IPS-NIHi7 (cell line): Measurements from ENCODE around the gene DNAJB13.
A peak's percentile ranks its signal among the peaks of the same experiment; 100 is the strongest.
"Not testable (repeated sequence)": the region's sequence is repeated elsewhere in the genome, so short reads cannot be mapped to it uniquely, and the experiment has no call there.

Experiments
- DNase-seq: peaks from one replicate; pipeline ENCODE4 v3.0.0; 2012; ENCODE audit warnings: mixed read lengths; ENCODE audit errors: extremely low spot score

DNAJB13 gene

DNA sequence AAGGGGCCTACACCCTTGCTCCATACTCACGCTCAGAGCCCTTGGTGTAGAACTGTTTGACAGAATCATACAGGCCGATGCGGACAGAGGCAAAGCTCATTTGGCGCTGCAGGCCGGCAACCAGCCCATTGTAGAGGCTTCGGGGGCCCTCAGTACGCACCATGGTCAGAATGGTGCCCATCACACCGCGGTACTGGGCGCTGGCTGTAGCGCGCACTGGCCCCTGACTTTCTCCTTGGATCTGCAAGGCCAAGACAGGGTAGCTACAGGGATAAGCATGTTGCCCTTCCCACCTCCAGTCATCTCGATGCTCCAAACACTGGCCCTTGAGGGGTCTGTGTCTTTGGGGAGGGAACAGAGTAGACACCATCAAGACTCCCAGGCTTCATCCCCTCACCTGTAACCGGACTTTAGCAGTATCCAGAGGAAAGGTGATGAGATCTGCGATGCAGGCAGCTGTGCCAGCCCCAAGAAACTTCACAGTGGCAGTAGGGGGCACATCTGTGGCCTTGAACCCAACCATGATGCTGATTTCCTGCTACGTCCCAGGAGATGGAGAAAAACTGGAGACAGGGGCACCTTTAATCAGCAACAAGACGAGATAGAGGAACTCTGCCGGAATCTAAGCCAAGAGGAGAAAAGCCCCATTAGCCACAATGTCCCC lies 27.2 kb downstream of the DNAJB13 start:
- DNase-seq: no peak

DNA sequence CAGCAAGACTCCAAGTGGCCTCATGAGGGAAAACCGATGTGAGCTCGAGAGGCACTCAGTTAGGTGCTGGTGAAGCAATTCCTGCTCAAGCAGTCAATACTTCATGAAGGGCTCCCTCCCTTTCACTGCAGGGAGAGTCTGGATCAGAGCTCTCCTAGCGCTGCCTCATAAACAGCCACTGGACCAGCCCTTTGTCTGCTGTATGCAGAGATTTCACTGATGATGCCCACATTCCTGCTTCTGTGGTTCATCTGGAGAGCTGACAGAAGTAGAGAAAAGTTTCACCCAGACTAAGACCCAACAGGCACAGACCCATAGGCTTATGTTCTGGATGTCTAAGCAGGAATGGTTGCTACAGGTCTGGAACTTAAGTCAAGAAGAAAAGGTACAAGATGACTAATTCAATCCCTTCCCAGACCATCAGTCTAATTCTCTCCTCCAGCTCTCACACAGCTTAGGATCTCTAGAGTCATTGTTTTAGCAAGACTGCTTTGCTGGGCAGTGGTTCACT lies 27.8 kb downstream of the DNAJB13 start:
- no peak for DNase-seq

DNA sequence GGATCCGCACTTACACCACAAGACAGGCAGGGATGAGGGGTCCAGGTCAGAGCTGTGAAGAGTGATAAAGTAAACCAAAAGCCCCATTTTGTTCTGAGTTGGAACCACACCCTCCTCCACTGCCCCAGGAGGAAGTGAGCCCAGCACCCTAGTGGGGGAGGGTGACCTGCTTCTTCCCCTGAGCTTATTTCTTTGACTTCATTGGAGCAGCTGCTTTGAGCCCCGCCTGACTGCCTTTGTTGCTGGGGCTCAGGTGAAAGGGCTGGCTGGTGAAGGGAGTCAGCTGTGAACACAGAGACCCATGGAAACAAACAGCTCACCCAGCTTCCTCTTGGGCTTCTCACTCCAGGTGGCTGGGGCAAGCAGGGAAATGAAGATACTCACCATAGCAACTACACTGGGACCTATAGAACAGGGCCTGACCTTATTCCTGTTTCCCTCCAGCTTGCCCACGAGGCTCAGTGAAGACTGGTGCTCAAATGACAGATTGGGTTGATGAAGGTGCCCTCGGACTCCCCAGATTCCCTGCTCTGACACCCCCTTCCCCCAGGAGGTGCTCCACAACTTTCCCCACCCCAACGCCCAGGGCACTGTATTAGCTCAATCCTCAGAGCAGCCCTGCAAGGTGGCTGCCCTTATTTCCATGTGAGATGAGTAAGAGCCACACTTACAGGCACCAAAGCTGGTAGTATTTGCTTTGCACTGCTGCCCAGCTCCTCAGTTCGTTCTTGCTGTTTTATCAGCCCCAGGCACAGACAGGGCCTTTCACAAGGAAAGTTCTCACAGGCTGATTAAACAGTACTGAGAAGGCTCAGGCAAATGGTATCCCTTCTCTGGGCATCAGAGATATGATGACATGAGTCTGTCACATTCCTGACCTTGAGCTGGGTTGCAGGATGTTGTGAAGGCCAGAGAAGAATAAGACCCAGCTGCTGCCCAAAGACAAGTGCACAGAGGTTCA lies 29.5 kb downstream of the DNAJB13 start:
- no peak for DNase-seq

DNA sequence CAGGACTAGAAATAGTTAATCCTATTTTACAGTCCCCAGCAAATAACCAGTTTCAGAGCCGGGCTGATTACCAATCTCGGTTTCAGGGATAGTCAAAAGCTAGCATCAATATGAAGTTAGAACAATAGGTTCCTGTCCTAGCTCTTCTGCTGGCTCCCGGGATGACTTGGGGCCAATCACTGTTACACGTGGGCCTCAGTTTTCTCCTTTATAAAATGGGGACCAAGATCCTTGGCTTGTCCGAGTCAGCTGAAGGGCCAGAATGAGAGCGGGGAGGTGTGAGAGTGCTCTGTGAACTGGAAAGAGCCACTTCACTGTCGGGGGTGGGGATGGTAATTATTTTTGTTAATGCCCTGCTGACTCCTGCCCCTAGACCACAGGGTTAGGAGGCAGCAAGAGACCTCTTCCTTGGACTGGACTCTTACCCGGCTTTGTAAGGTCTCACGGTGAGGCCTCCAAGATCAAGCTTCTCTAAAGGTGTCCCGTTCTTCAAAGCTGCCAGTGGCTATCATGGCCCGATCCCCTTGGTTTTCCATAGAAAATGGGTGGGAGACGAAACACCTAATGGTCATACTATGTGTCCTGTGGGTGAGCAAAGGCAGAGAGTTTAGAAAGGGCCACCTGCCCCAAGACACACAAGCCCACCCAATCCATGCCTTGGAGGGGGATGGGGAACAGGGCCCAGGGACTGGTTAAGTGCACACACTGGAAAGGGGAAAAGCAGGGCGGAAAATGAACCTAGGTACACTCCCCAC lies 30.4 kb downstream of the DNAJB13 start:
- no peak for DNase-seq

DNA sequence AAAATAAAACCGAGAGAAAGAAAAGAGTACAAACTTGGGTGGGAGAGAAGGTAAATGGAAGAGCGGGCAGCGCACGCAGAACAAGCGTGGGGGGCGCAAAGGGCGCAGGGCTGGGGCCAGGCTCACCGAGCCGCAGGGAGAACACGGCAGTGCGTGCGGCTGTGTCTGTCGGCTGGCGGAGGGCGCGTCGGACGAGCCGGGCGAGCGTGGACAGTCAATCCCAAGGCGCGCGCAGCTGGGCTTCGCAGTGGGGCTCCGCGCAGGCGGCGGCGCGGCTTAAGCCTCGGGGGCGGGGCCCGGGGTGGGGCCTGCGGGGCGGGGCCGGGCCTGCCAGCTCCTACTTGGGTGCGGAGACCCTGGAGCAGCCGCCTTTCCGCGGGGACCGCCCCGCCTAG lies 31.8 kb downstream of the DNAJB13 start, which contains the start of gene UCP2:
Gene UCP2, minus strand, starts transcription at position 249 of the 395 bp plus-strand sequence. CDS start 4,465 bp downstream, outside the sequence.
- DNase-seq: peak; percentile 88

DNA sequence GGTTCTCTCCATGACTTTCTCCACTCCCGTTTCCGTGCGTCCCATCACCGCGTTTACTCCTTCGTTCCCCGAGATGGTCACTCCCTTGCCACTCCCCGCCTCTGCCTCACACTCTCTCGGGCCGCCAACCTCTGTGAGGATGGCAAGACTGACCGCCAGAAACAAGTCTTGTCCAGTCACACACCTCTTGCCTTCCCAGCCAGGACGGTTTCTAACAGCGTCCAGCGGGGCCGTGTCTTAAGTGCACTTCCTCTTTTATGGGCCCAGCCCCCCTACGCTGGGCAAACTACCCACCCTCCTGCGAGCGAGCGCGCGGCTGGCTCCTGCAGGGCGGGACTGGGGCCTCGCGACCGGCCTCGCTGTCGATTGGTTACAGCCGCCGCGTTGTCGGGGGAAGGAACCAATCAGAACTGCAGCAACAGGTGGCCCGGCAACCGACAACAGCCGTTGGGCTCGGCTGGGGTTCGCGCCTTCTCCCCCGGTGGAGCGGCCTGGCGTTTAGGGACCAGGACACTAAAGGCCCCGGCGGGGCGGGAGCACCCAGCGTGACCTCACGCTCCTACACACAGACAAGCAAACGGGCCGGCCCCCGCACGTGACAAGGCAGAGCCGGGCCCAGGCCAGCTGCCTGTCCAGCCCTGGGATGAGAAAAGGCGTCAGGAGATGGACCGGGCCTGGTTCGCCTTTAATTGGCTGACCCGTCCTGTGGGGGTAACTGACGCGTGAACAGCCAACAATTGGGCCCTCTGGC lies 32.3 kb downstream of the DNAJB13 start:
- DNase-seq: peak; percentile 99

DNA sequence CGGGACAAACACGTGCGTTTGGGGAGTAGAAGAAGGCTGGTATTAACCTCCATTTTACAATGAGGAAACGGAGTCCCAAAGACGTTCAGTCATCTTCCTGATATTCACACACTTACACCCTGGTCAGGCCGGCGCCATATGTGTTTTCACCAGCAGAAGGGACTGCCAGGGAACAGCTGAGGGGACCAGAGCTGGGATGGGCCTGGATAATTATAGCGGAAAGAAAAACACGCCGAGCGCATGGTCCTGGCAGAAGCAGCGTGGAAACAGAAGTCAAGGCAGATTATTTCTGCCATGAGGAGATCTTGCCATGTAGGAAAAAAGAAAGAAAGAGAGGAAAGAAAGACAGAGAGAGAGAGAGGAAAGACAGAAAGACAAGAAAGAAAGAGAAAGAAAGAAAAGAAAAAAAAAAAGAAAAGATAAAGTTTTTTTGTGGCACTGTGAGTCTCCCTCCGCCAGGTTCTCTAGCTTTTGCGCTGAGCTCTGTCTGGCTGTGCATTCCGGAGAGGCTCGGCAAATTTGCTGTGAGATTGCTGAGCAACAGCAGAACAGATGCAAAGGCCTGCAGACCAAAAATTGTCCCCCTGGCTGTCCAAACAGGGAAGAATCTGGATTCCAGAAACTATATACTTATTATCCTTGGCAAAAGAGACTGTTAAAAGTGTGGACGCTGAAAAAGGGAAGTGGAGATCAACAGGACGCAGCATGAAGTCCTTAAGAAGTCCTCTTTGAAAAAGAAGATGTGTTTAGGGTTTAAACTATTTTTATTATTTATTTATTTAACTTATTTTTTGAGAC lies 33.1 kb downstream of the DNAJB13 start:
- no peak for DNase-seq

DNA sequence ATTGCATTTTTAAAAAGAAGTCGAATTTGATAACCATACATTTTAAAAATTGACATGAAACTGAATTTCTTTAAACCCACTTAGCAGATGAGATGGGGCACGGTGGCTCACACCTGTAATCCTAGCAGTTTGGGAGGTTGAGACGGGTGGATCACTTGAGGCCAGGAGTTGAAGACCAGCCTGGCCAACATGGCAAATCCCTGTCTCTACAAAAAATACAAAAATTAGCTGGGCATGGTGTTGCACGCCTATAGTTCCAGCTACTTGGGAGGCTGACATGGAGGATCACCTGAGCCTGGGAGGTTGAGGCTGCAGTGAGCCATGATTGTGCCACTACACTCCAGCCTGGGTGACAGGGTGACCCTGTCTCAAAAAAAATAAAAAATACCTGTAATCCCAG lies 34.8 kb downstream of the DNAJB13 start:
- DNase-seq: not testable (repeated sequence)

DNA sequence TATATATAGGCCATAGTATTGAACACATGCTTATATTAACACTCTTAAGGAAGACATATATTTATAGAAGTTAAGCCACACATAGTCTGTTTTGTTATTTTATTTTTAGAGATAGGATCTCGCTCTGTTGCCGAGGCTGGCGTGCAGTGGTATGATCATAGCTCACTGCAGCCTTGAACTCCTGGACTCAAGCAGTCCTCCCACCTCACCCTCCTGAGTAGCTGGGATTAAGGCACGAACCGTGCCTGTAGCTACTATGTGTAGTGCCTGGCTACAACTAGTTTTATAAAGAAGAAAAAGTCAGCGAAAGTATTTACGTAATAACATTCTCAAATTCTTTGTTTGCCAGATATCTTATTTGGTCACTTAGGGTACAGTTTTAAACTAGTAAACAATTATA lies 37.4 kb downstream of the DNAJB13 start:
- DNase-seq: no peak

DNA sequence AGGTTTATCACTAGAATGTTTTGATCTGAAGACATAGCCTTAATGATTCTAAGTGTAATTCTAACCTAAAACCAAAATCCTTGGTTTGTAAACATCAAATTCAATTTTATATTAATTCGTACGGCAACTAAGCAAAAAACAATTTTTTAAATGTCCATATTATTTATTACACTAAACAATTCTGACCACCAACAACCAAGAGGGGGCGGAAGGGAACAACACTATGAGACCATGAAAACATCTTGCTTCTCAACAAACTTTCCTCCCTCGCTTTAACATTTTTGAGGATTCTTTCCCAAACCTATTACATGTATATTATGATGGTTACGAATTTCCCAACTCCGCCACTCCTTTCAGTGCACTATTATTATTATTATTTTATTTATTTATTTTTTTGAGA lies 38.3 kb downstream of the DNAJB13 start:
- no peak for DNase-seq

DNA sequence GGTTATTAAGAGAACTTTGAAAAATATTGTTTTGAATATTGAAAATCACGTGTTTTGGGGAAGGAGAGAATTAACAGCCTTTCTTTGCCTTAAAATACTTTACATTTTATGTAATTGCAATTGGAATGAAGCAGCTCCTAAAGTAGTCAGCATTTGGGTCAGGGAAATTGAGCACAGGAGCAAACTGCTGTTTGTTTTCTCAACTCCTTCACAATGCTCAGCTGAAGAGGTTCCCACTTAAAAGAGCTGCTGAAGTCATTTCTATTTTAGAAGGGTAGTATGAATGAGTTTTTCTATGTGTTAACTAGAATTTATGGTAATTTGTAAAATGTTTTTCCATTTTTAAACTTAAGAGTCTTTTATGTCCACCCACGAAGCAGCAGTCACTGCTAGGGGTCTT lies 39.9 kb downstream of the DNAJB13 start:
- no peak for DNase-seq

DNA sequence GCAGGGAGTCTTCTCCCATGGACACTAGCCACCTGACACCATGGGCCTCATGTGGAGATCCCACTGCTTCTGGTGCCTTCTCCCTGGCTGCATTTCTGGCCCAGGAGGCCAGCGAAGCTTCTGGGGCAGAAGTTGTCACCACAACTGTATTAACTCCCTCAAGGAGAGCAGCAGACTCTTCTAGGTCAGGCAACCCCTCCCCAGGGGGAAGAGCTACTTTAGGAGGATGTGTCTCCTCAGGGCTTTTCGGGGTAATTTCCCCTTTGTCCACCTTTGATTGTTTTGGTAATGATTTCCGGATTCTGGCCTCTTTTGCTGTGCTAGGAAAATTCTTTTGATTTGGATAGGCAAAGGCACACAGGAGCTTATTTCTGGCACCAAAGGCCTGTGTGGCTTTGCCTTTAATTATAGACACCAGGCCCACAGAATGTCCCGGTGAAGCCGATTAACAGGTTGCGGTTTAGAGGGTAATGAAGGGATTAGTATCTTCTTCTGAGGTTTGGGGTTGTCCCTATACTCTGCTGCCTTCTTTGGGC lies 40.7 kb downstream of the DNAJB13 start:
- no peak for DNase-seq

DNA sequence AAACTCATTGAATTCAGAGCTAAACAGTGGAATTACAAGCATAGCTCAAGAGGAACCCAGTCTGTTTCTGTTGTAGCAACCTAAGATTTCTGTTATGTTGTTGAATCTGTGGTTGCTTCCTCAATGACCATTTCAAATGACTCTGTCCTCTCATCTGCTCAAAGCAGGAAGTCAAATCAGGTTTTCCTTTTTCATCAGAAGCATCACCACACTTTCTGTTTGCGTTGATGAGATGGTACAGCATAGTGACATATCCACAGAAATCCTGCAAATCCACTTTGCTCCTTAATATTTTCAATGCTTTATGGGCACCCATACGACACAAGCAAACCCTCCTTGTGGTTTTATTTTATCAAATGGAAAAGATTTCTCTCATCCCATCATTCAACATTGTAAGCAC lies 44.4 kb downstream of the DNAJB13 start:
- DNase-seq: no peak

DNA sequence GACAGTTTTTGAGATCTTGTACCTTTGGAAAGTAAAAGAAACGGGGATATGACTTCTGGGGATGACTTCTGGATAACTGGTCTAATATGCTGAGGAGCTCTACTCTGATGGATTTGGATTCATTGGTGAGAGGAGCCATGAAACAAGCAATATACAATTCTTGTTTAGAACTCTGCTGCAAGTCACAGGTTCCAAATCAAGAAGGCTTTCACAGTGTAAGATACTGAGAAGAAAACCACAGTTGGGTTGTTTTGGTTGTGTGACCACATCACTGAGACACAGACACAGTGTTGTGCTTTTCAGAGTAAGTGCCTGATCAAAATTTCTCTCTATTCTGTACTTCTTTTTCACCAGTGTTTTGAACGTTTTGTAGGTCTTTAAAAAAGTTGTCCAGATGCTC lies 44.9 kb downstream of the DNAJB13 start:
- no peak for DNase-seq

DNA sequence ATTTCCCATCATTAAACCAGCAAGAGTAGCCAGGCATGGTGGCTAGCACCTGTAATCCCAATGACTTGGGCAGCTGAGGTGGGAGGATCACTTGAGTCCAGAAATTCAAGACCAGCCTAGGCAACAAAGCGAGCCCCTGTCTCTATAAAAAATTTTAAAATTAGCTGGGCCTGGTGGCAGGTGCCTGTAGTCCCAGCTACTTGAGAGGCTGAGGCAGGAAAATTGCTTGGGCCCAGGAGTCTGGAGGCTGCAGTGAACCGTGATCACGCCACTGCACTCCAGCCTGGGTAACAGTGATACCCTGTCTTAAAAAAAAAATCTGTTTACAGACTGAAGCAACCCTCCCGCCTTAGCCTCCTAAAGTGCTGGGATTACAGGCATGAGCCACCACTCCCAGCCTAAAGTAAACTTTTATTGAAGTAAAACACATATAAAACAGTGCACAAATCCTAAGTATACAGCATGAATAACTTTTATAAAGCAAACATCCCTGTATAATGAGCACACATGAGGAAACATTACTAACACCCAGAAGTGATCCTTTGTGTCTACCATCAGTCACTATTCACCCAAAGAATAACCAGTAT lies 45.4 kb downstream of the DNAJB13 start:
- DNase-seq: no peak

DNA sequence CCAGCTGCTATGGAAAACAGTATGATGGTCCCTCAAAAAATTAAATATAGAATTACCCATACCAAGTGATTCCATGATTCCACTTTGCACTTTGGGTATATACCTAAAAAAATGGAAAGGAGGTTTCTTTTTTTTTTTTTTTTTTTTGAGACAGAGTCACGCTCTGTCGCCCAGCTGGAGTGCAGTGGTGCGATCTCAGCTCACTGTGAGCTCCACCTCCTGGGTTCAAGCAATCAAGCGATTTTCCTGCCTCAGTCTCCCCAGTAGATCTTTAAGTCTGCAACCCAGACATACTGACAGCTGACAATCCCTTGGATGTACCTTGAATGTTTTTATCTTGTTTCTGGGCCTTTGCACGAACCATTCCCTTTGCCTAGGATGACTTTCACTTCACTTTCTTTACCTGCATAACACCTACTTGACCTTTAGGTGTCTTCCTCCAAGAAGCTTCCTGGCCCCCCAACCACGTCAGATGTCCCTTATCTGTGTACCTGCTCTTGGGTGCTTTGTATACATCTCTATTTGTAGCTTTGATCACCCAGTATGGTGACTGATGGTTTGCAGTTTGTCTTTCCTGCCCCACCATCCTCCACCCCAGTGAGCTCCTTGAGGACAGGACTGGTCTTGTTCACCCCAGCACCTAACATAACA lies 46.4 kb downstream of the DNAJB13 start:
- DNase-seq: no peak

DNA sequence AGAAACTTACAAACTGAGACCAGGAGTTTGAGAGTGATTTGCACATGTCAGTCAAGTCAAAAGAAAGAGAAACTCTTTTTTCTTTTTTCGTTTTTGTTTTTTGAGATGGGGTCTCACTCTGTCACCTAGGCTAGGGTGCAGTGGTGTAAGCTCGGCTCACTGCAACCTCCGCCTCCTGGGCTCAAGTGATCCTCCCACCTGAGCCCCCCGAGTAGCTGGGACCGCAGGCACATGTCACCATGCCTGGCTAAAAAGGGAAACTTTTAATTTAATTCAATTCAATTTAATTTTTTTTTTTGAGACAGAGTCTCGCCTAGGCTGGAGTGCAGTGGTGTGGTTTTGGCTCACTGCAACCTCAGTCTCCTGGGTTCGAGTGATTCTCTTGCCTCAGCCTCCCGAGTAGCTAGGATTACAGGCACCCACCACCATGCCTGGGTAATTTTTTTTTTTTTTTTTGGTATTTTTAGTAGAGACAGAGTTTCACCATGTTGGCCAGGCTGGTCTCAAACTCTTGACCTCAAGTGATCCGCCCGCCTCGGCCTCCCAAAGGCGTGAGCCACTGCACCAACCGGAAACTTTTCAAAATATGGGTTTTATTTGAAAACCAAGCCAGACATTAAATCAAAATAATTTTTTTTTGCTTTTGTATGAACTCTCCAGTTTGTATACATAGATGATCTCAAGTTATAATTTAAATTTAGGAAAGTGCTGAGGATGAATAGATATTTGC lies 48.2 kb downstream of the DNAJB13 start:
- DNase-seq: no peak

DNA sequence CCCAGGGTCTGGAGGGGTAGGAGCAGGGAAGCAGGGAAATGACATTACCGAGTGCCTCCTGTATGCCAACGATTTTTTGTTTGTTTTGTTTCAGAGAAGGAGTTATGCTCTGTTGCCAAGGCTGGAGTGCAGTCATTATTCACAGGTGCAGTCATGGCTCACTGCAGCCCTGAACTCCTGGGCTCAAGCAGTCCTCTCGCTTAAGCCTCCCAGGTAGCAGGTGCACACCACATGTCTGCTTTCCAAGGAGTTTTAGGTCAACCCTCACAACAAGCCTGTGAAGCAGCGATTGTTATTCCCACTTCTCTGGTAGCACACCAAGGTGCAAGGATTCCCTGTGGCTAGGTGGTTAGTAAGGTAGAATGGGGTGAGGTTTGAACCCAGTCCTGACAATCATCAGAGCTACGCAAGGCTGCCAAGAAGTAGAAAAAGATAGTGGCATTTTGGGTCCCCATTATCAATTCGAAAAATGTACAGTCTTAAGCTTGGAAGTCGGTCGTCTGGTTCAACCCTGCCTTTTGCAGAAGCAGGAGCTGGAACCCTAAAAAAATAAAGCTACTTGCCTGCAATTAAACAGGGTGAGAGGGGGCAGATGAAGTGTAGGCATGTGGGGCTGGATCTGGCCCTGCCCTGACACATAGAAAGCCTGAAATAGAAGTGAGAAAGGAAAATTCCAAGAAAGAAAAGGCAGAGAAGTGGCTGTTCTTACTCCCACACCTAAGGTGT lies 48.9 kb downstream of the DNAJB13 start:
- no peak for DNase-seq
